ENCODE data around the gene ZMYND8.

DNA sequence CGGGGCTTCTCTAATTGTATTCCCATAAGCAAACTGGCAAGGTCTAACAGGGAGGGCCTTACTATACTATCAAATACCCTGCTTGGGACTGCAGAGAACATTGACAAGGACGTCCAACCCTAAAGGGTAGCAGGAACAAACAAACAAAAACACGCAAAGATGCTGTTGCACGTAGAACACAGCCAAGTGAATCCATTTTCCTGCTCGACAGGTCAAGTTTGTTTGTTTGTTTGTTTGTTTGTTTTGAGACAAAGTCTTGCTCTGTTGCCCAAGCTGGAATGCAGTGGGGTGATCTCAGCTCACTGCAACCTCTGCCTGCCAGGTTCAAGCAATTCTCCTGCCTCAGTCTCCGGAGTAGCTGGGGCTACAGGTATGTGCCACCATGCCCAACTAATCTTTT lies 91.3 kb downstream of the ZMYND8 start:
- TF ChIP-seq POLR2AphosphoS5 (IDR thresholded peaks at IDR 0.05; ENCODE audit: low read length) (no peak), MYC (IDR thresholded peaks at IDR 0.05; ENCODE audit: insufficient read depth, insufficient read length, insufficient replicate concordance, low read length, severe bottlenecking) (no peak)
- TF ChIP-seq, protein P1, sequence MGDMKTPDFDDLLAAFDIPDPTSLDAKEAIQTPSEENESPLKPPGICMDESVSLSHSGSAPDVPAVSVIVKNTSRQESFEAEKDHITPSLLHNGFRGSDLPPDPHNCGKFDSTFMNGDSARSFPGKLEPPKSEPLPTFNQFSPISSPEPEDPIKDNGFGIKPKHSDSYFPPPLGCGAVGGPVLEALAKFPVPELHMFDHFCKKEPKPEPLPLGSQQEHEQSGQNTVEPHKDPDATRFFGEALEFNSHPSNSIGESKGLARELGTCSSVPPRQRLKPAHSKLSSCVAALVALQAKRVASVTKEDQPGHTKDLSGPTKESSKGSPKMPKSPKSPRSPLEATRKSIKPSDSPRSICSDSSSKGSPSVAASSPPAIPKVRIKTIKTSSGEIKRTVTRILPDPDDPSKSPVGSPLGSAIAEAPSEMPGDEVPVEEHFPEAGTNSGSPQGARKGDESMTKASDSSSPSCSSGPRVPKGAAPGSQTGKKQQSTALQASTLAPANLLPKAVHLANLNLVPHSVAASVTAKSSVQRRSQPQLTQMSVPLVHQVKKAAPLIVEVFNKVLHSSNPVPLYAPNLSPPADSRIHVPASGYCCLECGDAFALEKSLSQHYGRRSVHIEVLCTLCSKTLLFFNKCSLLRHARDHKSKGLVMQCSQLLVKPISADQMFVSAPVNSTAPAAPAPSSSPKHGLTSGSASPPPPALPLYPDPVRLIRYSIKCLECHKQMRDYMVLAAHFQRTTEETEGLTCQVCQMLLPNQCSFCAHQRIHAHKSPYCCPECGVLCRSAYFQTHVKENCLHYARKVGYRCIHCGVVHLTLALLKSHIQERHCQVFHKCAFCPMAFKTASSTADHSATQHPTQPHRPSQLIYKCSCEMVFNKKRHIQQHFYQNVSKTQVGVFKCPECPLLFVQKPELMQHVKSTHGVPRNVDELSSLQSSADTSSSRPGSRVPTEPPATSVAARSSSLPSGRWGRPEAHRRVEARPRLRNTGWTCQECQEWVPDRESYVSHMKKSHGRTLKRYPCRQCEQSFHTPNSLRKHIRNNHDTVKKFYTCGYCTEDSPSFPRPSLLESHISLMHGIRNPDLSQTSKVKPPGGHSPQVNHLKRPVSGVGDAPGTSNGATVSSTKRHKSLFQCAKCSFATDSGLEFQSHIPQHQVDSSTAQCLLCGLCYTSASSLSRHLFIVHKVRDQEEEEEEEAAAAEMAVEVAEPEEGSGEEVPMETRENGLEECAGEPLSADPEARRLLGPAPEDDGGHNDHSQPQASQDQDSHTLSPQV (IDR thresholded peaks at IDR 0.05), result no peak

Measured in GM12878 (cell line).